Astrocyte of the spinal cord (primary cell): ENCODE results near the gene VAMP3.
A peak's percentile ranks its signal among the peaks of the same experiment; 100 is the strongest.

Experiments used
- DNase-seq: peaks from one replicate; pipeline ENCODE4 v3.0.0; 2011; ENCODE audit warnings: low read depth, low spot score
- H3K4me3 ChIP-seq: 2 replicates; pipeline ENCODE4 v1.5.1; 2011; ENCODE audit warnings: low read depth, mild to moderate bottlenecking, low read length, moderate library complexity
- in situ Hi-C: cut with HindIII; loops from 2 replicates; pipeline ENCODE4 v1.10.0; 2017; ENCODE audit warnings: low sequenced_read_pairs
- TF ChIP-seq, protein P1 (sequence below): IDR thresholded peaks from 2 replicates; pipeline ENCODE4 v1.5.1; 2012; ENCODE audit warnings: low read depth, mild to moderate bottlenecking, low read length, inconsistent platforms

Gene VAMP3, protein sequence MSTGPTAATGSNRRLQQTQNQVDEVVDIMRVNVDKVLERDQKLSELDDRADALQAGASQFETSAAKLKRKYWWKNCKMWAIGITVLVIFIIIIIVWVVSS

DNA sequence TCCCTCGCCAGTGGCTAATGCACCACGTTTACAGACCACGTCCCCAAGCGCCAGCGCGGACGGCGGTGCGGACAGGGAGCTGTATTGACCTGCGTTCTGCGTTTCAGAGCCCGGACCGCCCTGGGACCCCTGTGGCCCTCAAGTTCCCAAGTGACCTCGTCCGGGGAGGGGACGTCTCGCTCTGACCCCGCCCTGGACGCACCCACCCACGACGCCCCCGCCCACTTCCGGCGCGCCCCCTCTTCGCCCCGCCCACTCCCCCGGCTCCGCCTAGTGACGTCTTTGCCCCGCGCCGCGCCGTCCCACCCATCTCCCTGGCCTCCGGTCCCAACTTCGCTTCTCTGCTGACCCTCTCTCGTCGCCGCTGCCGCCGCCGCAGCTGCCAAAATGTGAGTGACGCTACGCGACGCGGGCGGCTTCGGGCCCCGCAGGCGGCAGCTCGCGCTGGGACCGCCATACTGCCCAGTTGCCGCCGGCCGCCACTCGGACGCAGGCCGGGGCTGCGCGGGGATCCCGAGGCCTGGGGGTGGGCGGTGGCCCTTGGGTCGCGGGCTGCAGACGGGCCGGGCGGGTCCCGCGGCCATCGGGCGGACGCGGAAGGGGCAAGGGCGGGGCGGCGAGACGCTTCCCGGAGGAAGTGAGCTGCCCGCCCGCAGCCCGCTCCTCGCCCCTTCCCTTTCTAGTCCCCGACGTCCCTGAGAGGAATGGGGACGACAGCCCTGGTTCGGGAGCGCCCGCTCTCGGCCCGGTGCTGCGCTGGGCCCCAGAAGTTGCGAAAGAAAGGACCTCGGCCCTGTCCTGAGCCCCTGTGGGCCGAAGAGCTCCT is at the start of gene VAMP3:
Gene VAMP3 (plus strand): TSS at position 300 of the 826 bp plus-strand sequence. CDS start 88 bp downstream, at position 388.
- in situ Hi-C loops, result no loop called here

DNA sequence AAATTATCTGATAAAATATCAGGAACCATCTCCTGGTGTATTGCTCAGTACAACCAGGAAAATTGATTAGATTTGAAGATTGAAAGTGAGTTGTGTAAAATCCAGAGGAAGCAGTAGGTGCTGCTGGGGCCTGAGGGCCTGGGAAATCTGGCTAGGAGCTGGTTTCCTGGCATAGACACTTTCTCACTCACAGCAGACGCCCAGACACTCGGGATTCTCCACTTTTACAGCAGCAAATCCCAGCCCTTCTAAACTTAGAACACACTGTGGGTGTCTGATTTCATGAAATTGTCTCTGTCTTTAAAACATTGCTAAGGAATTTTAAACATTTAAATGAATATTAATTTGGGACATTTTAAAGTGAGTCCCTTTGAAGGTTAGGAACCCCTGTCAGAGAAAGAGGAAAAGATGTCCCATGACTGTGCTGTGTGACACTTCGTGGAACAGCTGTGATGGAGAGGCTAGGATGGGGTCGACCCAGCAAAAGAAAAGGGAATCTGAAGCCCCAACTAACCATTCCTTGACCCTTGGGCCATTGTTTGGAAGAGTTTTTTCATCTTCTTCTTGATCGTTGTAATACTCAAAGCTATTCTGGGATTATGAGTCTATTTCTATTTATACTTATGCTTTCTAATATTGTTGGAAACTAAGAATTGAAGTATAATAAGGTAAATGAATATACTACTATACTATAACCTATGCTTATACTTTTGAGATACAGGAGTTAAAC is 49.0 kb upstream of the VAMP3 start:
- no peak overlapping the region for H3K4me3 ChIP-seq
- DNase-seq, result no peak
- TF ChIP-seq, protein P1, sequence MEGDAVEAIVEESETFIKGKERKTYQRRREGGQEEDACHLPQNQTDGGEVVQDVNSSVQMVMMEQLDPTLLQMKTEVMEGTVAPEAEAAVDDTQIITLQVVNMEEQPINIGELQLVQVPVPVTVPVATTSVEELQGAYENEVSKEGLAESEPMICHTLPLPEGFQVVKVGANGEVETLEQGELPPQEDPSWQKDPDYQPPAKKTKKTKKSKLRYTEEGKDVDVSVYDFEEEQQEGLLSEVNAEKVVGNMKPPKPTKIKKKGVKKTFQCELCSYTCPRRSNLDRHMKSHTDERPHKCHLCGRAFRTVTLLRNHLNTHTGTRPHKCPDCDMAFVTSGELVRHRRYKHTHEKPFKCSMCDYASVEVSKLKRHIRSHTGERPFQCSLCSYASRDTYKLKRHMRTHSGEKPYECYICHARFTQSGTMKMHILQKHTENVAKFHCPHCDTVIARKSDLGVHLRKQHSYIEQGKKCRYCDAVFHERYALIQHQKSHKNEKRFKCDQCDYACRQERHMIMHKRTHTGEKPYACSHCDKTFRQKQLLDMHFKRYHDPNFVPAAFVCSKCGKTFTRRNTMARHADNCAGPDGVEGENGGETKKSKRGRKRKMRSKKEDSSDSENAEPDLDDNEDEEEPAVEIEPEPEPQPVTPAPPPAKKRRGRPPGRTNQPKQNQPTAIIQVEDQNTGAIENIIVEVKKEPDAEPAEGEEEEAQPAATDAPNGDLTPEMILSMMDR, result no peak
- in situ Hi-C loops, result no loop called here

More for the DNA sequence above, at the start of gene VAMP3:
- peak within 1 kb of the TSS; percentile 84 for H3K4me3 ChIP-seq
- DNase-seq, result peak; percentile 76
- TF ChIP-seq, protein P1, result no peak

DNA sequence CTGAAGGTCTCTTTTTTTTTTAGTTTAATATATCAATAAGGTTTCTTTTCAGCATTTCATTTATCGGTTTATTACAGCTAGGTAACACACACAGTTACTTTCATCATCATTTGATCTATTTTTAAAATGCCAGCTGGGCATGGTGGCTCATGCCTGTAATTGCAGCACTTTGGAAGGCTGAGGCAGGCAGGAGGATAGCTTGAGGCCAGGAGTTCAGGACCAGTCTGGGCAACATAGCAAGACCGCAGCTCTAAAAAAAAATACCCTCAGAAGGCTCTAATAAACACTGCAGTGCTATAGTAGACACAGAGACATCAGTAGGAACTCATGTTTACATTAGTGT is 48.5 kb upstream of the VAMP3 start:
- no peak for DNase-seq
- TF ChIP-seq, protein P1, result no peak
- in situ Hi-C loops, result no loop called here
- H3K4me3 ChIP-seq, result no peak overlapping the region

DNA sequence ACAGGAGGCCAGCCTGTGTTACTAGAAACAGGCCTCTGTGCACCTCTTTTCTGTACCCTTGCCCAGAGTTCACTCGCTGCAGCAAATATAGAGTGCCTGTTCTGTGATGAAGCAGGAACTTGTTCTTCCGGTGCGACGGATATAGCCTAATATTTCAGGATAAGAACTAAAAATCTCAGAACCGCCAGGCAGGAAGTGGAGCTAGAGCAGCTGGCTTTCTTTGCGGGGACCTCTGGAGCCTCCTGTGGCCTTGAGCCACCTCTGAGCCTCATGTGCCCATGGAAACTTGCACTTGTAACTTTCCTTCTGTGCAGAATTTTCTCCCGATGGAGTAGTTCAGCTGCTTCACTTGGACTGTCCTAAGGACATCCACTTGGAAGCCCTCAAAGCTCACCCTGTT is 44.5 kb upstream of the VAMP3 start:
- in situ Hi-C loops, result no loop called here
- H3K4me3 ChIP-seq, result no peak overlapping the region
- TF ChIP-seq, protein P1, result no peak
- DNase-seq, result no peak

DNA sequence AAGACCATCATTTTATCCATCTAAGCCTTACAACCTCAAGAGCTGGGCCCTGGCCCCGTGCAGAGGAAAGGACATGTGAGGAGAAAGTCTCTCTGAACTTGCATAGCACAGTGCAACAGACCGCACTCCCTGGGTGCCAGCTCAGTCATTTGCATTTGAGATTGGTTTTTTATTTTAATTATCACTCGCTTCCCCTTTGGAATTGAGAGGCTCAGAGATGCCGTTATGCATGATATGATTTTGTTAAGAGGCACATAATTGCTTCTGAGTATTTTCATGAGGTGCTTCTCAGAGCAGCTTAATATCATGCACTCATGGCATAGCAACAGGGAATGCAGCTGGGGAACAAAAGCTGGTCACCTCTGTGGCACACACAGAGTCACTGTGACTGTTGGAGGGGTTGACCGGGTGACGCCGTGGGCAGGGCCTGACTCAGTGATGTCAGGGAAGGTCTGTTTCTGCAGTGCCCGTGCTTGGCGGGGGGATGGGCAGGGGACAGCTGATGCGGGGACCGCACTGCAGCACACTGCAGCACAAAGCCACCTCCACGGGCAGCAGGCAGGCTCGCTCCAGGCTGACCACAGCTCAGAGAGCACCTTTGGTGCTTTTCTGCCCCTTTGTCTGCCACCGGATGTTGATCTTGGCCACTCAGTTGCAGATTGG is 43.2 kb upstream of the VAMP3 start:
- in situ Hi-C loops, result no loop called here
- no peak for DNase-seq
- TF ChIP-seq, protein P1, result no peak
- no peak overlapping the region for H3K4me3 ChIP-seq

DNA sequence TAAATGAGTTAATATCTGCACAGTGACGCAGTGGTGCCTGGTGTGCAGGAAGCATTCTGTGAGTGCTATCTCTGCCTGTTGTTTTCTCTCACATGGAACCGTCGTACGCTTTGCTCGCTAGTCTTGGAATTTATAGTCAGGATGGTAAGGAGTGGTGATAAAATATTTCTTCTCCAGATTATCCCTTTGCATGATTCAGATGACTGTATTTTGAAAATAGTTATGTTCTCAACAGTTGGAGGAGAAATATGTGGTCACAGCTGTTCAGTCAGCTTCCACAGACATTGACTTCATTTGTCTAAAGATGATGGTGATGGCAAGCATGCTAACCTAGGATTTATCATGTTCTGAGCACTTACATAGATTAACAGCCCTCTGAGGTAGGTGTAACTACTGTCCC is 41.3 kb upstream of the VAMP3 start:
- no peak overlapping the region for H3K4me3 ChIP-seq
- no peak for DNase-seq
- TF ChIP-seq, protein P1, result no peak
- in situ Hi-C loops, result no loop called here
